IMR-90 (cell line): ENCODE results near the gene ROBO4. TPM values are rescaled to one million over a fixed set of nuclear protein-coding genes. Genes with fewer than 3 reads are reported as not detected.
A peak's percentile ranks its signal among the peaks of the same experiment; 100 is the strongest.

ENCODE experiments used
- ATAC-seq: fragments of 200-7000 bp; cut with Tn5 transposase; 2 replicates; pipeline ENCODE4 v1.9.1; 2020; ENCODE audit warnings: low read depth, mild to moderate bottlenecking, moderate library complexity
- BruUV-seq: library from RNA; stranded (reverse); fragments of 400-500 nt; replicated peaks from 2 replicates; lab custom pipeline; 2021; lab: Mats Ljungman, UMichigan
- CTCF ChIA-PET: fragments of 300-600 bp; formaldehyde crosslinking; extraction: SDS; loops from one replicate; lab custom pipeline; 2021; ENCODE audit warnings: antibody characterized with exemption; lab: Yijun Ruan, JAX
- POLR2A ChIA-PET: fragments of 300-600 bp; sonication (Branson Sonifier 250); formaldehyde crosslinking; loops from one replicate; lab custom pipeline; 2022; ENCODE audit warnings: antibody characterized with exemption; ENCODE audit not compliant: unreplicated experiment; lab: Charles Lee
- DNase-seq: peaks from one replicate; pipeline ENCODE4 v3.0.0; 2013
- H2AFZ ChIP-seq: replicated peaks from 2 replicates; pipeline ENCODE3; 2013; ENCODE audit warnings: low read length, mild to moderate bottlenecking; ENCODE audit not compliant: poor library complexity
- H2AK5ac ChIP-seq: 2 replicates; pipeline ENCODE4 v1.6.1; 2013; ENCODE audit warnings: low read depth, low read length, inconsistent platforms
- H2AK9ac ChIP-seq: replicated peaks from 2 replicates; pipeline ENCODE3; 2013; ENCODE audit warnings: mild to moderate bottlenecking, low read depth, low read length, moderate library complexity; ENCODE audit not compliant: poor library complexity
- H2BK120ac ChIP-seq: 2 replicates; pipeline ENCODE4 v1.6.1; 2013; ENCODE audit warnings: low read depth, low read length, inconsistent platforms
- H2BK15ac ChIP-seq: 3 replicates; pipeline ENCODE4 v1.6.1; 2013; ENCODE audit warnings: low read depth, low read length, inconsistent platforms
- H2BK20ac ChIP-seq: 2 replicates; pipeline ENCODE4 v1.6.1; 2013; ENCODE audit warnings: low read depth, mild to moderate bottlenecking, inconsistent platforms, low read length, moderate library complexity
- H2BK5ac ChIP-seq: 2 replicates; pipeline ENCODE4 v1.6.1; 2013; ENCODE audit warnings: mild to moderate bottlenecking, low read depth, low read length, inconsistent platforms; ENCODE audit not compliant: poor library complexity, severe bottlenecking
- H3K14ac ChIP-seq: replicated peaks from 2 replicates; pipeline ENCODE4 v1.6.1; 2013; ENCODE audit warnings: low read depth, low read length, inconsistent platforms
- H3K18ac ChIP-seq: 2 replicates; pipeline ENCODE4 v1.6.1; 2013; ENCODE audit warnings: low read depth, low read length, control low read depth
- H3K23ac ChIP-seq: 2 replicates; pipeline ENCODE4 v1.6.1; 2013; ENCODE audit warnings: low read depth, low read length, inconsistent platforms
- H3K27ac ChIP-seq: 2 replicates; pipeline ENCODE4 v1.5.1; 2013; ENCODE audit warnings: mild to moderate bottlenecking, control low read depth, low read length; ENCODE audit not compliant: insufficient read depth
- H3K27me3 ChIP-seq: 2 replicates; pipeline ENCODE4 v1.6.1; 2013; ENCODE audit warnings: low read length; ENCODE audit not compliant: control insufficient read depth, insufficient read depth
- H3K36me3 ChIP-seq: 2 replicates; pipeline ENCODE4 v1.6.1; 2013; ENCODE audit warnings: low read length, mixed read lengths; ENCODE audit not compliant: control insufficient read depth, insufficient read depth
- H3K4ac ChIP-seq: 2 replicates; pipeline ENCODE4 v1.6.1; 2013; ENCODE audit warnings: low read depth, low read length, inconsistent platforms
- H3K4me1 ChIP-seq: 2 replicates; pipeline ENCODE4 v1.6.1; 2013; ENCODE audit warnings: low read length, mixed read lengths; ENCODE audit not compliant: control insufficient read depth, insufficient read depth
- H3K4me2 ChIP-seq: 2 replicates; pipeline ENCODE4 v1.6.1; 2013; ENCODE audit warnings: low read depth, mild to moderate bottlenecking, control low read depth, low read length, moderate library complexity
- H3K4me3 ChIP-seq: 2 replicates; pipeline ENCODE4 v1.5.1; 2013; ENCODE audit warnings: low read depth, mild to moderate bottlenecking, control low read depth, low read length, moderate library complexity; ENCODE audit not compliant: insufficient read depth
- H3K56ac ChIP-seq: 2 replicates; pipeline ENCODE4 v1.6.1; 2013; ENCODE audit warnings: low read length, inconsistent platforms; ENCODE audit not compliant: insufficient read depth; ENCODE audit errors: extremely low read depth
- H3K79me1 ChIP-seq, 2 experiments: 2 replicates each; pipeline ENCODE4 v1.6.1; 2013; ENCODE audit warnings: low read length in 2 of 2, inconsistent platforms in 1 of 2, low read depth in 1 of 2
- H3K9ac ChIP-seq: 2 replicates; pipeline ENCODE4 v1.6.1; 2013; ENCODE audit warnings: low read depth, low read length, control low read depth
- H3K9me1 ChIP-seq: 2 replicates; pipeline ENCODE4 v1.6.1; 2013; ENCODE audit warnings: low read length, inconsistent platforms; ENCODE audit not compliant: insufficient read depth
- H3K9me3 ChIP-seq: 2 replicates; pipeline ENCODE4 v1.6.1; 2013; ENCODE audit warnings: low read length; ENCODE audit not compliant: control insufficient read depth, insufficient read depth
- H4K20me1 ChIP-seq: 2 replicates; pipeline ENCODE4 v1.6.1; 2013; ENCODE audit warnings: low read length, inconsistent platforms; ENCODE audit not compliant: insufficient read depth
- H4K5ac ChIP-seq: 2 replicates; pipeline ENCODE4 v1.6.1; 2013; ENCODE audit warnings: mild to moderate bottlenecking, low read depth, low read length, control low read depth
- H4K8ac ChIP-seq, 2 experiments: 2 replicates each; pipeline ENCODE4 v1.6.1; 2013; ENCODE audit warnings: low read depth in 2 of 2, low read length in 2 of 2, control low read depth in 1 of 2, inconsistent platforms in 1 of 2
- H4K91ac ChIP-seq: 2 replicates; pipeline ENCODE4 v1.6.1; 2013; ENCODE audit warnings: low read depth, low read length, inconsistent platforms; ENCODE audit not compliant: insufficient read depth
- BHLHE40 ChIP-seq: fragments of 150-350 bp; IDR thresholded peaks from 2 replicates; pipeline ENCODE4 v1.6.1; 2016; ENCODE audit warnings: mild to moderate bottlenecking, low read depth, low read length
- CEBPB ChIP-seq: IDR thresholded peaks from 2 replicates; pipeline ENCODE4 v1.6.1; 2012; ENCODE audit warnings: low read depth, low read length, improper control_type of control experiment
- CHD1 ChIP-seq: IDR thresholded peaks from 2 replicates; pipeline ENCODE4 v1.6.1; 2012; ENCODE audit warnings: low read depth, low read length, improper control_type of control experiment
- ELK1 ChIP-seq: fragments of 150-350 bp; IDR thresholded peaks from 2 replicates; pipeline ENCODE4 v1.6.1; 2016; ENCODE audit warnings: low read depth, mild to moderate bottlenecking, low read length, moderate library complexity, borderline replicate concordance
- FOS ChIP-seq: fragments of 150-350 bp; IDR thresholded peaks from 2 replicates; pipeline ENCODE4 v1.6.1; 2016; ENCODE audit warnings: low read depth, low read length
- MAFK ChIP-seq: IDR thresholded peaks from 2 replicates; pipeline ENCODE4 v1.6.1; 2012; ENCODE audit warnings: low read depth, low read length, improper control_type of control experiment
- MAZ ChIP-seq: IDR thresholded peaks from 2 replicates; pipeline ENCODE4 v1.6.1; 2012; ENCODE audit warnings: low read depth, mild to moderate bottlenecking, low read length, improper control_type of control experiment, moderate library complexity, borderline replicate concordance
- MXI1 ChIP-seq: IDR thresholded peaks from 2 replicates; pipeline ENCODE4 v1.6.1; 2012; ENCODE audit warnings: low read depth, mild to moderate bottlenecking, low read length, moderate library complexity, borderline replicate concordance
- NFE2L2 ChIP-seq: fragments of 150-350 bp; IDR thresholded peaks from 2 replicates; pipeline ENCODE4 v1.6.1; 2016; ENCODE audit warnings: low read depth, mild to moderate bottlenecking, low read length
- POLR2A ChIP-seq: IDR thresholded peaks from 2 replicates; pipeline ENCODE4 v1.6.1; 2012; ENCODE audit warnings: mild to moderate bottlenecking, low read depth, low read length
- RAD21 ChIP-seq: IDR thresholded peaks from 2 replicates; pipeline ENCODE4 v1.6.1; 2012; ENCODE audit warnings: low read length, improper control_type of control experiment
- RCOR1 ChIP-seq: IDR thresholded peaks from 2 replicates; pipeline ENCODE4 v1.6.1; 2012; ENCODE audit warnings: mild to moderate bottlenecking, low read length, improper control_type of control experiment; ENCODE audit not compliant: insufficient replicate concordance
- RFX5 ChIP-seq: IDR thresholded peaks from 2 replicates; pipeline ENCODE4 v1.8.0; 2012; ENCODE audit warnings: low read depth, mild to moderate bottlenecking, low read length, moderate library complexity
- USF2 ChIP-seq: fragments of 150-350 bp; IDR thresholded peaks from 2 replicates; pipeline ENCODE4 v1.6.1; 2017; ENCODE audit warnings: mild to moderate bottlenecking, antibody characterized with exemption, low read length, low read depth
- whole genome bisulfite sequencing, 2 experiments: methylation state at CpG; one replicate each; pipeline versions ENCODE4 v1.1.5 to v1.1.7; 2013; ENCODE audit warnings: missing lambda C conversion rate in 2 of 2; ENCODE audit not compliant: insufficient read length in 1 of 2; ENCODE audit errors: extremely low coverage in 2 of 2; 5-methylcytosine and 5-hydroxymethylcytosine counted together
- dilution Hi-C: fragments of 300-500 bp; cut with HindIII; formaldehyde crosslinking; loops from one replicate; pipeline ENCODE4 v1.14.3; 2018; ENCODE audit warnings: low sequenced_read_pairs; ENCODE audit not compliant: unreplicated experiment
- in situ Hi-C: fragments of 300-500 bp; cut with MboI; formaldehyde crosslinking; loops from 3 replicates; pipeline ENCODE4 v1.14.3; 2019; ENCODE audit warnings: low sequenced_read_pairs, inconsistent platforms, mixed read lengths
- intact Hi-C: fragments of 100-400 bp; cut with micrococcal nuclease; formaldehyde crosslinking; loops from 2 replicates; pipeline ENCODE4 v1.10.0; 2022
- polyA plus RNA-seq, 3 experiments: library from polyadenylated mRNA; depleted of rRNA; stranded (reverse); fragments of >200 nt; gene quantifications; 2 replicates each; pipeline ENCODE4 v1.2.3, GENCODE V29; 2012; ENCODE audit warnings: low replicate concordance in 1 of 3
- total RNA-seq: library from RNA; depleted of rRNA; stranded (reverse); fragments of >200 nt; gene quantifications from 2 replicates; pipeline ENCODE4 v1.2.3, GENCODE V29; 2012

ROBO4 gene
- total and polyA plus RNA-seq, 2 of the 4 experiments (the other 2 are of a cell fraction), result 0.72 to 0.82 TPM

GRCh38 chr11:124868331-124869274 lies 29.1 kb downstream of the ROBO4 start:
- no peaks in the 10 kb centered on the region; the same call in 1 of the 2 replicates for H3K9me1 ChIP-seq
- ATAC-seq (no peak), DNase-seq (no peak)
- H2AK9ac ChIP-seq, result peak overlapping the region; percentile 34
- H2BK5ac ChIP-seq, result no peak overlapping the region
- H3K56ac ChIP-seq, result no peak overlapping the region
- H2BK15ac ChIP-seq, result no peak overlapping the region
- 0 out of 2 replicates have a peak, but pooled peaks cover 4% of the 10 kb centered on the region for H4K20me1 ChIP-seq
- H2BK20ac ChIP-seq, result no peak overlapping the region
- H3K79me1 ChIP-seq, result no peaks in the 10 kb centered on the region
- H3K9ac ChIP-seq, result no peak overlapping the region
- no peaks in the 10 kb centered on the region for H3K36me3 ChIP-seq
- no TSS peak for BruUV-seq
- 6% methylated on average over 13 of the region's 63 CpGs; no CpG with 5 or more reads in 1 of the 2 experiments for WGBS, 2 experiments
- H3K4me2 ChIP-seq, result no peak overlapping the region
- no peak overlapping the region for H4K91ac ChIP-seq
- H4K5ac ChIP-seq, result no peak overlapping the region
- dilution Hi-C loops (no loop called here), intact Hi-C loops (loop anchor here (10.0 kb wide), 2 partner anchors 464 to 794 kb away; no protein-coding TSS in a partner anchor), in situ Hi-C loops (no loop called here)
- no peak overlapping the region for H3K14ac ChIP-seq
- H2AFZ ChIP-seq, result peak overlapping the region; percentile 52
- no peak overlapping the region for H4K8ac ChIP-seq
- CTCF ChIA-PET, result no interaction called here
- peaks cover 94% of the 10 kb centered on the region for H3K27me3 ChIP-seq
- POLR2A ChIA-PET, result no interaction called here
- peaks cover 2% of the 10 kb centered on the region for H3K4me1 ChIP-seq
- no peak overlapping the region for H2AK5ac ChIP-seq
- no peaks in the 10 kb centered on the region; the same call in 1 of the 2 replicates for H3K9me3 ChIP-seq
- no peak overlapping the region for H3K18ac ChIP-seq
- no peak overlapping the region for H3K4ac ChIP-seq
- no peak overlapping the region for H3K27ac ChIP-seq
- no peak overlapping the region for H2BK120ac ChIP-seq
- H3K23ac ChIP-seq, result peak overlapping the region; percentile 51; the same call in 1 of the 2 replicates
- H3K4me3 ChIP-seq, result no peak overlapping the region
- TF ChIP-seq MAZ, result no peak
- TF ChIP-seq MXI1, result no peak
- no peak for TF ChIP-seq CHD1
- no peak for TF ChIP-seq NFE2L2
- TF ChIP-seq CEBPB, result no peak
- no peak for TF ChIP-seq FOS
- TF ChIP-seq USF2, result no peak
- TF ChIP-seq RAD21, result no peak
- no peak for TF ChIP-seq RCOR1
- TF ChIP-seq RFX5, result no peak
- no peak for TF ChIP-seq BHLHE40
- no peak for TF ChIP-seq POLR2A
- TF ChIP-seq ELK1, result no peak
- TF ChIP-seq MAFK, result no peak
